AG04449 (cell line): ENCODE data around the gene OTUD3.
"Not testable (repeated sequence)": the region's sequence is repeated elsewhere in the genome, so short reads cannot be mapped to it uniquely, and the experiment has no call there.

Source experiments
- CTCF ChIA-PET: fragments of 350-600 bp; formaldehyde crosslinking; extraction: SDS; loops from one replicate; lab custom pipeline; 2021; ENCODE audit warnings: antibody characterized with exemption; lab: Yijun Ruan, JAX
- POLR2A ChIA-PET: fragments of 400-600, 350-600 bp; formaldehyde crosslinking; extraction: SDS; loops from one replicate; lab custom pipeline; 2020; ENCODE audit warnings: antibody characterized with exemption, inconsistent platforms; lab: Yijun Ruan, JAX
- DNase-seq: peaks from one replicate; pipeline ENCODE4 v3.0.0-alpha.2; 2010; ENCODE audit warnings: low read depth, low spot score
- H3K4me3 ChIP-seq: 2 replicates; pipeline ENCODE4 v1.5.1; 2011; ENCODE audit warnings: low read depth, mild to moderate bottlenecking, control low read depth, low read length
- TF ChIP-seq, protein P1 (sequence below): IDR thresholded peaks from one replicate; pipeline ENCODE4 v1.5.1; 2011; ENCODE audit warnings: mild to moderate bottlenecking, moderate library complexity, low read length, control low read depth, inconsistent platforms; ENCODE audit not compliant: insufficient read depth; ENCODE audit errors: missing control alignments

Gene OTUD3

DNA sequence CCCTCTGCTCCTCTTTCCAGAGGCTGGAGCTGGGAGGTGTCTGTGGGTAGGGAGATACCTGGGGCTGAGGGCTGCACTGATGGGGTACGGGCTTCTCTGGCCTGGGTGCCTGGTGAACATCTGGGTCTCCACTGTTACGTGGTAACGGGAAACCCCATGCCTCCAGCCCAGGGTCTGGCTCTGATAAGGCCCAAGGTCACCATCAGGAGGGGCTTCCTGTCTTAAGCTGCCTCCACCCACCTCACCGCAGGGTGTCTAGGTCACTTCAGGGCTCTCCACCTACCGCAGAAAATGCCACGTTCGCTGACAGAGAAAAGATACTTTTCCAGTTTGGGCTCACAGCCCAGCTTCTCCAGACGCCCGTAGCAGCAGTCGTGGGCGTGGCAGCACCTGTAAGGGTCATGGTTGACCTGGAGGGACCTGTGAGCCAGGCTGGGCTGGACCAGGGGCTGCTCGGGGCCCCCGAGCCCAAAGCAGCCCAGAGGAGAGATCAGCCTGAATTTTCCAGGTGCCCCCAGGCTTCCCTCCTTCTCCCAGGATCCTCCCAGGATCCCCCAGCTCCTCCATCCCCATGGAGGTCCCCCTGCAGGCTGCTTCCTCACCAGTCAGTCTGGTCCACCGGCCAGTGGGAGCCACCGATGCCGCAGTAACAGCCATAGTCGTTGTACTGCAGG lies 40.0 kb downstream of the OTUD3 start:
- no peak overlapping the region for H3K4me3 ChIP-seq
- POLR2A ChIA-PET = no interaction called here
- TF ChIP-seq, protein P1, sequence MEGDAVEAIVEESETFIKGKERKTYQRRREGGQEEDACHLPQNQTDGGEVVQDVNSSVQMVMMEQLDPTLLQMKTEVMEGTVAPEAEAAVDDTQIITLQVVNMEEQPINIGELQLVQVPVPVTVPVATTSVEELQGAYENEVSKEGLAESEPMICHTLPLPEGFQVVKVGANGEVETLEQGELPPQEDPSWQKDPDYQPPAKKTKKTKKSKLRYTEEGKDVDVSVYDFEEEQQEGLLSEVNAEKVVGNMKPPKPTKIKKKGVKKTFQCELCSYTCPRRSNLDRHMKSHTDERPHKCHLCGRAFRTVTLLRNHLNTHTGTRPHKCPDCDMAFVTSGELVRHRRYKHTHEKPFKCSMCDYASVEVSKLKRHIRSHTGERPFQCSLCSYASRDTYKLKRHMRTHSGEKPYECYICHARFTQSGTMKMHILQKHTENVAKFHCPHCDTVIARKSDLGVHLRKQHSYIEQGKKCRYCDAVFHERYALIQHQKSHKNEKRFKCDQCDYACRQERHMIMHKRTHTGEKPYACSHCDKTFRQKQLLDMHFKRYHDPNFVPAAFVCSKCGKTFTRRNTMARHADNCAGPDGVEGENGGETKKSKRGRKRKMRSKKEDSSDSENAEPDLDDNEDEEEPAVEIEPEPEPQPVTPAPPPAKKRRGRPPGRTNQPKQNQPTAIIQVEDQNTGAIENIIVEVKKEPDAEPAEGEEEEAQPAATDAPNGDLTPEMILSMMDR = no peak
- DNase-seq = no peak
- CTCF ChIA-PET = interaction anchor here (1.1 to 7.0 kb wide), 7 partner anchors 8 to 572 kb away, joined by 3 to 137 read pairs (median 4); no protein-coding TSS in a partner anchor

DNA sequence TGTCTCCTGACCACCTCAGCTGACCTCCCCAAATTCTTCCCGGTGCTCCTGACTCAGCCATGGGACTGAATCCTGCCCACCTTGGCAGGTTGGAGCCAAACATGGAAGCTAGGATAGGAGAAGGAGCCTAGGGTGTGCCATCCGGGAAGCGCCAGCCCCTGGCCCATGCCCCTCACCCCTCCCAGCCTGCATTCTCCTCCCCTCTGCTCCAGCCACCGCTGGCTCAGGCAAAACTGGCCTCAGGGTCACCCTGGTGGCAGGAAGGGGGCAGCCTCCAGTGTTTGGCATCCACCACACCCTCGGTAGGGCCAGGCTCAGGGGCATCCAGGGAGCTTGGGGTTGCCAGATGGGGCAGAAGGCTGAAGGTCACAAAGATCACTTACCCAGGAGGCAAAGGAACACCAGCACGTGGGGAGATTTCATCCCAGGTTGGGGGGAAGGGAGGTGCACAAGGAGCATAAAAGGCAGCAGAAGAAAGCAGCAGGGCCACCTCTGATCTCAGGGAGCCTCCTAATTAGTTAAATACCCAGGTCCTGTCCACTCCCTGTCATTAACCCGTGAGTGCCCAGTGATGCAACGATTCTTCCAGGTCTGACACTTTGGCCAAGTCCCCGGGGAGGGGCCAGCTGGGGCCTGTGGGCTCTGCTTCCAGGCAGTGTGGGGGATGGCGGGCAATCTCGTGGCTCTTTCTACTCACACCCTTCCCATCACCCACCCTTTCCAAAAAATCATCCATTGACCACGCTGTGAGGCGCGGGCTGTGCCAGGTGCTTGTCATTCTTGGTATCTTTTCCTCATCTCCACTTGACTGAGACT lies 41.1 kb downstream of the OTUD3 start, which contains the start of gene PLA2G2E:
Gene PLA2G2E (minus strand): TSS at position 481 of the 816 bp plus-strand sequence. CDS start 58 bp downstream, at position 423.
- ChIA-PET CTCF (no interaction called here), POLR2A (no interaction called here)
- no peak within 1 kb of the TSS for H3K4me3 ChIP-seq
- no peak for DNase-seq
- TF ChIP-seq, protein P1 = no peak

DNA sequence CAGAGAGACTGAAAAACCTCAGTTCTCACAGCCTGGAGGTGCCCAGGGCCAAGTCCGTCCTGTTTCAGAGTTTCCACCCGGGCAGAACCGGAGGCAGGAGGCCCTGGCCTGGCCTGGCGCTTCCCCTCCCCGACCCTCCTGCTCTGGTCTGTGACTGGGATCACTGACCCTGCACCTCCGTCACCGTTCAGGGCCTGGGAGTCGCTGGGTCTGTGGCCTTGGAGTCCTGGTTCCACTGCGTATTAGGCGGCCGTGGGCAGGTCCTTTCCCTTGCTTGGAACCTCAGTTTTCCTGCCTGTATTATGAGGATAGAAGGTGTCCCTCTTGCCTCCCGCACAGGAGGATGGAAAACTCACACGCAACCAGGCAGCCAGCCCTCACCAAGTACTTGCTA lies 41.8 kb downstream of the OTUD3 start:
- ChIA-PET POLR2A (no interaction called here), CTCF (no interaction called here)
- TF ChIP-seq, protein P1 = no peak
- no peak overlapping the region for H3K4me3 ChIP-seq
- DNase-seq = no peak

DNA sequence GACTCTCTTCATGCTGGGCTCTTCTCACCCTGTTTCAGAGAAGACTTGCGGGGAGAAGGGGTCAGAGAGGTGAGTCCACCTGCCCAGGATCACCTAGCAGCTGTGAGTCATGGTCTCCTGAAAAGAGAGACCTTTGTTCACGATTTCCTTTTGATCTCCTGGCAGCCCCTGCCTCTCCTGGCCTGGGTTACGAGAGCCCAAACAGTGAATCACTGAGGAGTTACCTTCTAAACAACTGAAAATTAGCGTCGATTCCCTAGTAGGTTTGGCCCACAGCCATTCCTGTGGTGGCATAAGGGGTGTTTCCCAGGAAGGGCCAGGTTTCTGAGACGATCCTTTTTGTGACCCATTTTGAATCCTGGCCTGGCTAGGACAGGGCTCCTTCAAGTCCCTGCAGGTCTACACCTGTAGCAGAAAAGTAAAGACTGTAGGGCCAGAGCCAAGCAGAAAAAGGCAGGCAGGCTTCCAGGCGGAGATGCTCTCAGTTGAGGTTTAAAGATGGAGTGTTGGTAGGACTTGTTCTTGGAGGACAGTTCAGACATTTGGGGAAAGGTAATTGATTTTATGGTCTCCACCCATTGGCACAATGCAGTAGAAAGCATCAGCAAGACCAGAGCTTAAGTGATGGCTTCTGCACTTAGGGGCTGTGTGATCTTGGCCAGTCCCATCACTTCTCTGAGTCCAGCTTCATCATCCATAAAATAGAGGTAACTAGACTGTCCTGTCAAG lies 43.3 kb downstream of the OTUD3 start:
- POLR2A ChIA-PET = no interaction called here
- TF ChIP-seq, protein P1 = no peak
- H3K4me3 ChIP-seq = no peak overlapping the region
- no peak for DNase-seq
- CTCF ChIA-PET = interaction anchor here (1.0 kb wide), 2 partner anchors 8 to 11 kb away, joined by 3 to 6 read pairs; no protein-coding TSS in a partner anchor

DNA sequence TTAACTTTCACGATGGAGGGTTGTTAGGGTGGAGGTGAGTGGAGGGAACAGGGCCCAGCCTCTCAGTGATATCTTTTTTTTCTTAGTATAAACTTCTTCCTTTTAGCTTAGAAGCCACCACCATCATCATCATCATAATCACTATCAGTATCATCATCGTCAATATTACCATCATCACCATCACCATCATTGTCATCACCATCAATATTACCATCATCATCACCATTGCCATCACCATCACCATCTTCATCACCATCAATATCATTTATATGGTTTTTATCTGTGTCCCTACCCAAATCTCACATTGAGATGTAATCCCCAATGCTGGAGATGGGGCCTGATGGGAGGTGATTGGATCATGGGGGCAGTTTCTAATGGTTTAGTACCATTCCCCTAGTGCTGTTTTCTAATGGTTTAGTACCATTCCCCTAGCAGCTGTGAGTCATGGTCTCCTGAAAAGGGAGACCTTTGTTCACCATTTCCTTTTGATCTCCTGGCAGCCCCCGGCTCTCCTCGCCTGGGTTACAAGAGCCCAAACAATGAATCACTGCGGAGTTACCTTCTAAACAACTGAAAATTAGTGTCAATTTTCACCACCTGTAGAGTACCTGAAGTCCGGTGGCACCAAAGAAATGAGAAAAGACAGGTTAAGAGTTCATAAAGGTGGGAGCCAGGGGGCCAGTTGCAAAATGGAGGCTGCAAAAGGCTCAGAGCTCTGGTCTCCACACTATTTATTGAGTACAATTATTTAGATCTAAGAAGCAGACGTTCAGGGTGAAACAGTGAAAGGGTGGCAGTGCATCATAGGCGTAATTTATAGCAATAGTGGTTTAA lies 44.3 kb downstream of the OTUD3 start:
- DNase-seq = no peak
- H3K4me3 ChIP-seq = no peak overlapping the region
- ChIA-PET POLR2A (no interaction called here), CTCF (interaction anchor here (1.0 to 1.2 kb wide), 3 partner anchors 9 to 268 kb away, joined by 3 to 6 read pairs (median 3); no protein-coding TSS in a partner anchor)
- TF ChIP-seq, protein P1 = no peak

DNA sequence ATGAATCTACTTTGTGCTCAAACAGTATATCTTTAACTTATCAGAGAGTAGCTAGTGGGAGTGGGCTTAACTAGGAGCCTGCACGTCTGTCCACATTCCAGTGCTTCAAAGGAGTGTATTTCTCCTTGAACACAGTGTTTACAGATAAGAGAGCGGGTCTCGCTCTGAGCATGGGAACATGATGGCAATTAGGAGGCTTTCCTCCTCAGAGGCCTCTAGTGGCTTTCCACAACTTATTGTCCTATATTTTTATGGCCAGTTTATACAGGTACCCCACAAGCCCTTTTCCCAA lies 44.9 kb downstream of the OTUD3 start:
- DNase-seq, POLR2A ChIA-PET, H3K4me3 ChIP-seq: not testable (repeated sequence)
- CTCF ChIA-PET = interaction anchor here (1.2 kb wide), 1 partner anchor 268 kb away, joined by 3 read pairs; no protein-coding TSS in a partner anchor
